ENCODE data around the gene SCO2. TPM values are rescaled to one million over a fixed set of nuclear protein-coding genes. Genes with fewer than 3 reads are reported as not detected.

The SCO2 gene
- total RNA-seq, 2 experiments from 2014 or later = 1.1 to 2.1 TPM

DNA sequence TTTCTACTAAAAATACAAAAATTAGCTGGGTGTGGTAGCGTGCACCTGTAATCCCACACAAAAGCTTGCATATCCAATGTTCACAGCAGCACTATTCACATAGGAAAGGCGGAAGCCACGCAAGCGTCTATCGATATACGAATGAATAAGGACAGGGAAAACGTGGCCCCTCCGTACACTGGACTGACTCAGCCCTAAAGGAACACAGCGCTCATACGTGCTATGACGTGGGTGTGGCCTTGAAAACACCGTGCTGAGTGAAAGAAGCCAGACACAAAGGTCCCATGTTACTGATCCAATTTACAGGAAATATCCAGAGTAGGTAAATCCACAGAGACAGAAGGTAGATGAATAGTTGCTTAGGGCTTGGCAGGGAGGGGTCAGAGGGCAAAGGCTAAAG lies 24.9 kb downstream of the SCO2 start:
- CTCF ChIA-PET = interaction anchor here (0.6 to 1.5 kb wide), 3 partner anchors 44 to 145 kb away, joined by 3 to 4 read pairs (median 3); no protein-coding TSS in a partner anchor
- no peak for DNase-seq
- no peaks in the 10 kb centered on the region for H3K36me3 Mint-ChIP-seq (ENCODE audit: low read depth)
- H3K9me3 Mint-ChIP-seq = no peaks in the 10 kb centered on the region
- H3K4me1 Mint-ChIP-seq (ENCODE audit: low read depth) = no peaks in the 10 kb centered on the region
- intact Hi-C loops (cut with micrococcal nuclease) = no loop called here
- no peak overlapping the region for H3K4me3 Mint-ChIP-seq
- H3K27ac Mint-ChIP-seq = no peak overlapping the region
- no peaks in the 10 kb centered on the region for H3K27me3 Mint-ChIP-seq (ENCODE audit: low read depth)

DNA sequence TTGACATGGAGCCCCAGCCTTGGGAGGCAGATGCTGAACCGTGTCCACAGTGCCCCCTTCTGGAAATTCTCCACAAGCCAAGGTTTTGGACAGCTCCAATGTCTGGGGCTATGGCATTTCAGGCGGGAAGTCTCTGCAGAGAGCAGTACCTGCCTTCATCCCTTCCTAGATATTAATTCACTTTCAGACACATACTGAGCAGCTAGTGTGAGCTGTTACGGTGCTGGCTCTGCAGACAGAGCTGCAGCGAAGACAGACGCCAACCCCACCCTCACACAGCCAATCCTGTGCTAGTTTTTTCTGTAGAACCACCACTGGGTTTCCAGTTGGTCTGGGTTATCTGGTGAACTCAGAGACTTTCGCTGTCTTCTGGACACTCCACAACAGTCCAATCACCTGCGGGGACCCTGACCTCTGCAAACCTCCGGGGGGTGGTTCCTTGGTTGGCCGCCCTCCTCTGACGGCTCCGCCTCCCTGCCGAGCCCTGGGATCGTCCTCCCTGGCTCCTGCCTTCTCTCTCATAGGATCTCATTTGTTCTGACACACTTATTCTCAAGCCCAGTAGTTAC lies 27.0 kb downstream of the SCO2 start:
- no peaks in the 10 kb centered on the region for H3K4me1 Mint-ChIP-seq (ENCODE audit: low read depth)
- peak; percentile 86 for DNase-seq
- CTCF ChIA-PET = interaction anchor here (0.9 to 2.9 kb wide), 18 partner anchors 10 to 247 kb away, joined by 3 to 16 read pairs (median 4); partner anchors contain the start of genes HDAC10, LMF2, MIOX and NCAPH2
- no peaks in the 10 kb centered on the region for H3K36me3 Mint-ChIP-seq (ENCODE audit: low read depth)
- intact Hi-C loops (cut with micrococcal nuclease) = loop anchor here (1.0 to 5.0 kb wide), 5 partner anchors 24 to 246 kb away; partner anchors contain the start of genes HDAC10, MAPK11 and SBF1
- no peak overlapping the region for H3K4me3 Mint-ChIP-seq
- no peak overlapping the region for H3K27ac Mint-ChIP-seq
- no peaks in the 10 kb centered on the region for H3K27me3 Mint-ChIP-seq (ENCODE audit: low read depth)
- H3K9me3 Mint-ChIP-seq = no peaks in the 10 kb centered on the region

DNA sequence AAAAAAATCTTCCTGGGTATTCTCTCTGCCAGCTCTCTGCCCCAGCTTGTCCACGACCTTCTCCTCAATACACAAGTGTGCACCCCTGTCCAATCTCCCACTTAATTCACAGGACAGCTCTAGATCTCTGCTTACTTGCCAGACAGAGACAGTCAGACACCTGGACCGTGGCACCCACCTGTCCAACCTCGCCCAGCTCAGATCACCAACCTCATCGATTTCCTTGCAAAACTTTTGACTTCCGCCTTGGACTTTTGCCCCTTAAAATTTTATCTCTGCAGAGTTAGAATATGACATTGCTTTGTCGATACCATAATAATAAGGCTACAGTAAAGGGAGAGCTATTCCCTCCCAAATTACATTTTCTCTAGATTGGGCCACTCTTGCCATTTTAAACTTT lies 28.3 kb downstream of the SCO2 start:
- no peak overlapping the region for H3K27ac Mint-ChIP-seq

DNA sequence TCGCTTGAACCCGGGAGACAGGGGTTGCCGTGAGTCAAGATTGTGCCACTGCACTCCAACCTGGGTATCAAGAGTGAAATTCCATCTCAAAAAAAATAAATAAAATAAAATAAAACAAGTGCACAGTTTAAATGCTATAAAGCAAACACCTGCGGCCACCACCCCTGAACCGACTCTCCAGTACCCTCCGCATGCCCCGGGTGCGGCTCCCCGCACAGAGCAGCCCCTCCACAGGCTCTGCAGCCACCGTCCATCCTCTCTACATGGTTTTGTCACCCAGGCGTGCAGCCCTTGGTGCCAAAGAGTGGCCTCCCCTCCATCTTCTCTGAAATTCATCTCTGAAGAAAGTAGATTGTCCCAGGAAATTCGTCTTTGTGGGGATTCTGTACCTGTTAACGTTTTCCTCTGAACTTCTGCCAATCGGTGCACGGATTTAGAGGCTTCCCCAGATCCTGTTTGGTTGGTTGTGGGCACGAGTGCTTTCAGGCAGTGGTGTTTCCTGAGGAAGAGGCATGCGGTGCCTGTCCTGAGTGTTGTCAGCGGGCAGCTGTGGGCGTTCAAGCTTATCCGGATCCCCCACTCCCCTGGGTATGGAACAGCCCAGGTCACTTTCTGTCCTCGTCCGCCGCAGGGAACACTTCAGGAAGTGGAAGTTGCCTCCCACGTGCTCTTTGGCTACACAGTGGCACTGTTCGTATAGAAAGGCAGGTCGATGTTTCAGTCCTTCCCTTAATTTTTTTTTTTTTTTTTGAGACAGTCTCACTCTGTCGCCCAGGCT lies 34.7 kb downstream of the SCO2 start:
- DNase-seq = no peak
- H3K27me3 Mint-ChIP-seq (ENCODE audit: low read depth) = no peaks in the 10 kb centered on the region
- peak overlapping the region; percentile 39 for H3K4me3 Mint-ChIP-seq
- intact Hi-C loops (cut with micrococcal nuclease) = no loop called here
- H3K36me3 Mint-ChIP-seq (ENCODE audit: low read depth) = no peaks in the 10 kb centered on the region
- H3K9me3 Mint-ChIP-seq = no peaks in the 10 kb centered on the region
- H3K27ac Mint-ChIP-seq = no peak overlapping the region
- H3K4me1 Mint-ChIP-seq (ENCODE audit: low read depth) = peaks cover 9% of the 10 kb centered on the region
- CTCF ChIA-PET = no interaction called here

More for the DNA sequence above, 28.3 kb downstream of the SCO2 start:
- H3K36me3 Mint-ChIP-seq (ENCODE audit: low read depth) = no peaks in the 10 kb centered on the region
- intact Hi-C loops (cut with micrococcal nuclease) = loop anchor here (5.0 kb wide), 2 partner anchors 40 to 245 kb away; partner anchors contain the start of gene HDAC10
- no peaks in the 10 kb centered on the region for H3K4me1 Mint-ChIP-seq (ENCODE audit: low read depth)
- no peak overlapping the region for H3K4me3 Mint-ChIP-seq
- H3K27me3 Mint-ChIP-seq (ENCODE audit: low read depth) = no peaks in the 10 kb centered on the region
- CTCF ChIA-PET = interaction anchor here (0.6 to 2.9 kb wide), 16 partner anchors 11 to 245 kb away, joined by 3 to 16 read pairs (median 4); partner anchors contain the start of genes CHKB, LMF2, NCAPH2 and SCO2
- no peaks in the 10 kb centered on the region for H3K9me3 Mint-ChIP-seq
- DNase-seq = no peak

DNA sequence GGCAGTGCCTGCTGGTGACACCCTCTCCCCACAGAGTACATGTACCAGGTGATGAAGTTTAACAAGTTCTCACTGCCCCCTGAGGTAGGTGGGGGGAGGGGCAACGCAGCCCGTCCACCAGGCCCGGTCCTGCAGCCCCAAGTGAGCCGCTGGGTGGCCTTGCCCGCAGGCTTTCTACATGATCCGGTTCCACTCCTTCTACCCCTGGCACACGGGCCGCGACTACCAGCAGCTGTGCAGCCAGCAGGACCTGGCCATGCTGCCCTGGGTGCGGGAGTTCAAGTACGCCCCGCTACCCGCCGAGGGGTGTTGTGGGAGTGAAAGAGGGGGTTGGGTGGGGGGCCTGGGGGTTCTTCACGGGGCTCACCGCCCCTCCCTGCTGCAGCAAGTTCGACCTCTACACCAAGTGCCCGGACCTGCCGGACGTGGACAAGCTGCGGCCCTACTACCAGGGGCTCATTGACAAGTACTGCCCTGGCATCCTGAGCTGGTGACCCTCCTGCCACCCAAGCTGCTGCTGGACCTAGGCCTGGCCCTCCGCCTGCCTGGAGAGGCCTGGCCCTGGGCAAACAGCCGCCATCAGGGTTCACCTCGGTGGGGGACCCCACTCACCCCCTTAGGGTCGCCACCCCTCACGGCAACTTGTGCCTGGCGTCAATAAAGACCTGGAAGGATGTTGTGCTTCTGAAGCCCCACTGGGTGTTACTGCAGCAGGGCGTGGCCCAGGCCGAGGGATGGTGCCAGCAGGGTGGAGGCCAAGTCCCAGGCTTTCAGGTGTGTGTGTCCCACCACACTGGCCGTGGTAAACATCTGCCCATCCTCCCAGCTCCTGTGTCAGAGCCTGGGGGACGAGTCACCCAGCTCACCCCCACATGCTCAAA lies 35.8 kb downstream of the SCO2 start:
- H3K9me3 Mint-ChIP-seq = no peaks in the 10 kb centered on the region
- H3K27ac Mint-ChIP-seq = no peak overlapping the region
- no peaks in the 10 kb centered on the region for H3K27me3 Mint-ChIP-seq (ENCODE audit: low read depth)
- H3K36me3 Mint-ChIP-seq (ENCODE audit: low read depth) = no peaks in the 10 kb centered on the region
- CTCF ChIA-PET = no interaction called here
- no peak for DNase-seq
- intact Hi-C loops (cut with micrococcal nuclease) = no loop called here
- H3K4me3 Mint-ChIP-seq = no peak overlapping the region
- peaks cover 11% of the 10 kb centered on the region for H3K4me1 Mint-ChIP-seq (ENCODE audit: low read depth)

DNA sequence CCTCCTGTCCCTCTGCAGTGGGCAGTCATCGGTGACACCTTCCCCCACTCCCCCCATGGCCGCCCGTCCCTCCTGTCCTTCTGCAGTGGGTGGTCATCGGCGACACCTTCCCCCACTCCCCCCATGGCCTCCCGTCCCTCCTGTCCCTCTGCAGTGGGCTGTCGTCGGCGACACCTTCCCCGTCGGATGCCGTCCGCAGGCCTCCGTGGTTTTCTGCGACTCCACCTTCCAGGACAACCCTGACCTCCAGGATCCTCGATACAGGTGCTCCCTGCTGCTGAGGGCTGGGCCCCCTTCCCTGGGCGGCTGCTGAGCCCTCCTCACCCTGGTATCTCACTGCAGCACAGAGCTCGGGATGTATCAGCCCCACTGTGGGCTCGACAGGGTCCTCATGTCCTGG lies 36.5 kb downstream of the SCO2 start:
- no peak for DNase-seq
- CTCF ChIA-PET = no interaction called here
- Mint-ChIP-seq H3K36me3 (ENCODE audit: low read depth) (no peaks in the 10 kb centered on the region), H3K27ac (no peak overlapping the region), H3K27me3 (ENCODE audit: low read depth) (no peaks in the 10 kb centered on the region), H3K9me3 (no peaks in the 10 kb centered on the region), H3K4me3 (no peak overlapping the region), H3K4me1 (ENCODE audit: low read depth) (peaks cover 11% of the 10 kb centered on the region)
- intact Hi-C loops (cut with micrococcal nuclease) = no loop called here

DNA sequence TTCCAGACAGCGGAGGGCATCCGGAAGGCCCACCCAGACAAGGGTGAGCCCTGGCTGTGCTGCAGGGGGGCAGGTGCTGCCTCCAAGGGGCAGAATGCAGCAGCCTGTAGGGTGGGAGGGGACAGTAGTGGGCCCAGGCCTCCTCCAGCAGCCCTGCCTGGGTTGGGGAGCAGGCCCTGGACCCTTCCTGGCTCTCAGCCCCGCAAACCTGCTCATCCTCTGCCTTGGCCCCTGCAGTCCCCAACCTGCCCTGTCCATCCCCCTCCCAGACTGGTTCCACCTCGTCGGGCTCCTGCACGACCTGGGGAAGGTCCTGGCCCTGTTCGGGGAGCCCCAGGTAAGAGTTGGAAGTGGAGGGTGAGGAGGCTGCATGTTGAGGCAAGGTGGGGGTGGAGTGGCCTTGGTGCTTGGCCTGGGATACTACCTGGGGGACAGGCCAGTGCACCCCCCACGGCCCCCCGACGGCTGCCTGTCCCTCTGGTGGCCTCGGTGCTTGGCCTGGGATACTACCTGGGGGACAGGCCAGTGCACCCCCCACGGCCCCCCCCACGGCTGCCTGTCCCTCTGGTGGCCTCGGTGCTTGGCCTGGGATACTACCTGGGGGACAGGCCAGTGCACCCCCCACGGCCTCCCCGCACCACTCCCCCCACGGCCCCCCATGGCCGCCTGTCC lies 37.3 kb downstream of the SCO2 start:
- DNase-seq = no peak
- no peak overlapping the region for H3K27ac Mint-ChIP-seq
- peaks cover 11% of the 10 kb centered on the region for H3K4me1 Mint-ChIP-seq (ENCODE audit: low read depth)
- CTCF ChIA-PET = no interaction called here
- H3K9me3 Mint-ChIP-seq = no peaks in the 10 kb centered on the region
- H3K36me3 Mint-ChIP-seq (ENCODE audit: low read depth) = no peaks in the 10 kb centered on the region
- H3K4me3 Mint-ChIP-seq = no peak overlapping the region
- H3K27me3 Mint-ChIP-seq (ENCODE audit: low read depth) = no peaks in the 10 kb centered on the region
- intact Hi-C loops (cut with micrococcal nuclease) = no loop called here

DNA sequence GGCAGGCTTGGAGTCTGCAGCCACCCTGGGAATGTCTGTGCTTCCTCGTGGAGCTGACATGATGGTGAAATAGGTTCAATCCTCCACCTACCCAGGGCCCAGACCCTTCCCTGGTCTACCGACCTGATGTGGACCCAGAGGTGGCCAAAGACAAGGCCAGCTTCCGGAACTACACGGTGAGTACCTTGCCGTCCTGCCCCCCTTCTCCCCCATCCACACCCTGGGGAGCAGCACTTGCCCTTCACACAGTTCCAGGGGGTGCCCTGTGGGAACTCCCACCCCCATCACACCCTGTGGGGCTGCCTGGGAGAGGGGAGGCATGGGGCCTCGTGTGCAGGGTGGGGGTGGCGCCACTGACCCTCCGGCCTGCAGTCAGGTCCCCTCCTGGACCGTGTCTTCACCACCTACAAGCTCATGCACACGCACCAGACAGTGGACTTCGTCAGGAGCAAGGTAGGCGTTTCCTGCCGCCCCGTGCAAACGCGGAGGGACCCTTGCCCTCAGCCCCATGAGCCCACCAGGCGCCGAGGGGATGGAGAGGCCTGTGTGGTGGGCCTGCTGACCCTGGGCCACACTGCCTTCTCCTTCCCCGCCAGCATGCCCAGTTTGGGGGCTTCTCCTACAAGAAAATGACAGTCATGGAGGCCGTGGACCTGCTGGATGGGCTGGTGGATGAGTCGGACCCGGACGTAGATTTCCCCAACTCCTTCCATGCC lies 38.0 kb downstream of the SCO2 start:
- CTCF ChIA-PET = no interaction called here
- H3K36me3 Mint-ChIP-seq (ENCODE audit: low read depth) = no peaks in the 10 kb centered on the region
- DNase-seq = no peak
- H3K4me3 Mint-ChIP-seq = no peak overlapping the region
- H3K27ac Mint-ChIP-seq = no peak overlapping the region
- H3K27me3 Mint-ChIP-seq (ENCODE audit: low read depth) = no peaks in the 10 kb centered on the region
- H3K4me1 Mint-ChIP-seq (ENCODE audit: low read depth) = peaks cover 11% of the 10 kb centered on the region
- intact Hi-C loops (cut with micrococcal nuclease) = no loop called here
- no peaks in the 10 kb centered on the region for H3K9me3 Mint-ChIP-seq

DNA sequence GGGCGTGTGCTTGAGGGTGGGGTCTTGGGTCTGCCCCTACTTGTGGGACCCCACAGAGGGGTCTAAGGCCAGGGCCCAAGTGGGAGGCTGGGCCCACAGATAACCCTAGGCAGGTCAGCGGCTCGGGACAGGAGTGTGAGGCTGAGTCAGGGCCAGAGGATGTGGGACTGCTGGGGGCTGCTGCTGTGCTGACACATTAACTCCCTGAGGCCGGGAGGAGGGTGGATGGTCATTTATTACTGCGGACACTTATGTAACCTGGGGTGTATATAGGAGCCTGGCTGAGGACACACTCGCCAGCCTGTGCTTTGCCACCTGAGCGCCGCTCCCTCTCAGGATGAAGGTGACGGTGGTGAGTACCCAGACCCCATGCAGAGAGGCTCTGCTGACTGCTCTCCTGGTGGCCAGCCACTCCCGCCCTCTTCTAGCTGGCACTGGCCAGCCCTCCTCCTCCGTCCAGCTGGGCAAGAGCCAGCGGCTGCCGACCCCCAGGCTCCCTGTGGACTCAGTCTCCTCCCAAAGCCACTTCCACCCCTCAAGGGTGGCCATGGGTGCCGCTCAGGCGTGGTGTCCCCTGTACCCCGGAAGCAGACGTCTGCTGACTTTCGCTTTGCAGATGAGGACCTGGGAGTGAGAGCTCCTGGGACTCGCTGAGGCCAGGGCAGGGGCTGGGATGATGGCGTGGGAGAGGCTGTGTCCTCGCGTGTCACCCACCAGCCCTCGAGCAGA lies 38.7 kb downstream of the SCO2 start, which contains the start of gene MIOX:
MIOX (plus strand) TSS at position 299 of the 729 bp plus-strand sequence; CDS start at position 338, 39 bp downstream.
- intact Hi-C loops (cut with micrococcal nuclease) = no loop called here
- no peak for DNase-seq
- CTCF ChIA-PET = interaction anchor here (1.3 kb wide), 1 partner anchor 11 kb away, joined by 4 read pairs; no protein-coding TSS in a partner anchor
- Mint-ChIP-seq H3K4me1 (ENCODE audit: low read depth) (peaks cover 11% of the 10 kb centered on the region), H3K27me3 (ENCODE audit: low read depth) (no peaks in the 10 kb centered on the region), H3K27ac (no peak within 1 kb of the TSS), H3K4me3 (no peak within 1 kb of the TSS), H3K36me3 (ENCODE audit: low read depth) (no peaks in the 10 kb centered on the region), H3K9me3 (no peaks in the 10 kb centered on the region)

DNA sequence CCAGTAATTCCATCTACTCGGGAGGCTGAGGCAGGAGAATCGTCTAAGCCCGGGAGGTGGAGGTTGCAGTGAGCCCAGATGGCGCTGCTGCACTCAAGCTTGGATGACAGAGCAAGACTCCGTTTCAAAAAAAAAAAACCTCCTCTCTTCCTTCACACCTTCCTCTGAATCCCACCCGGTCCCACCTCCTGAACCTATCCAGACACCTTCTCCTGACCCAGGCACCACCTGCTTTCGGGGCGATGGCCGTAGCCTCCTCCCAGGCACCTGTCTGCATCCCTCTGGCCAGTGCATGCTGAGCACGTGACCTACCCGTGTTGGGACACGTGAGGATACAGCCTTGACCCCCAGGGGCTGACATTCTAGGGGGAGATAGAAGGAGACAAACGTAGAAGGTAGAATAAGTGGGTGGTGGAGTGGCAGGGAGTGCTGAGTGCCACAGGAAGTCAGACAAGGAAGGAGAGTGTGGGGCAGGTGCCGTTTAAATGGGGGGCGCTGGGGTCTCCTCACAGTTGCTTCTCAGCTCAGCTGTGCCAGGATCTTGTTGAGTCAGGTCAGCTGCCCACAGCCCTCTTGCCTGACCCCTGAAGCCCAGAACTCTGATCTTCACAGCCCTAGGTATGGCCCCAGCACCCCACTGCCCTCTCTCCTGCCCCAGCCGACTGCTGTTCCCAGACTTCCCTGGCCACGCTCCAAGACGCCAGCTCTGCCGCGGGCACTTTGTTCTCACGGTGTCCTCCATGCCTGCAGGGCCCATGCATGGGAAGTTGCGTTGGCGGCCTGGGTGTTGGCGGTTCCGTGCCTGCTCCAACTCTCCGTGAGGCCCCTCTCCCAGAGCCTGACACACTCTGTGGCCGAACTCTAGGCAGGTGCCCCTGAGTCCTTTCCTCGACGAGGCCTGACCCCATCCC lies 39.9 kb downstream of the SCO2 start:
- Mint-ChIP-seq H3K27me3 (ENCODE audit: low read depth) (no peaks in the 10 kb centered on the region), H3K4me1 (ENCODE audit: low read depth) (peaks cover 4% of the 10 kb centered on the region), H3K9me3 (no peaks in the 10 kb centered on the region), H3K4me3 (no peak overlapping the region), H3K27ac (peak overlapping the region; percentile 30), H3K36me3 (ENCODE audit: low read depth) (no peaks in the 10 kb centered on the region)
- CTCF ChIA-PET = interaction anchor here (0.7 to 1.3 kb wide), 4 partner anchors 12 to 156 kb away, joined by 3 to 4 read pairs (median 4); no protein-coding TSS in a partner anchor
- DNase-seq = no peak
- intact Hi-C loops (cut with micrococcal nuclease) = no loop called here
